MM.1S (cell line): ENCODE results near the gene SRP19.

Source experiments
- DNase-seq: peaks from one replicate; pipeline ENCODE4 v3.0.0-alpha.2; 2015
- H2AFZ ChIP-seq: fragments of 300-600 bp; sonication (generic); 2 replicates; pipeline ENCODE4 v1.6.0; 2016; ENCODE audit warnings: antibody characterized with exemption, low read length
- H3F3A ChIP-seq: fragments of 300-600 bp; sonication (generic); 2 replicates; pipeline ENCODE4 v1.6.1; 2016; ENCODE audit warnings: mild to moderate bottlenecking, antibody characterized with exemption, low read length, moderate library complexity, mixed read lengths; ENCODE audit not compliant: insufficient read depth
- H3K27ac ChIP-seq: fragments of 300-600 bp; sonication (generic); 2 replicates; pipeline ENCODE4 v1.5.1; 2016; ENCODE audit warnings: mild to moderate bottlenecking, low read length
- H3K27me3 ChIP-seq: fragments of 300-600 bp; sonication (generic); replicated peaks from 2 replicates; pipeline ENCODE4 v1.6.0; 2016; ENCODE audit warnings: low read length; ENCODE audit not compliant: insufficient read depth
- H3K36me3 ChIP-seq: fragments of 300-600 bp; sonication (generic); replicated peaks from 2 replicates; pipeline ENCODE4 v1.6.1; 2016; ENCODE audit warnings: mild to moderate bottlenecking, low read length, mixed read lengths; ENCODE audit not compliant: insufficient read depth
- H3K4me1 ChIP-seq: fragments of 300-600 bp; sonication (generic); 2 replicates; pipeline ENCODE4 v1.6.1; 2016; ENCODE audit warnings: low read length, mixed read lengths
- H3K4me2 ChIP-seq: fragments of 300-600 bp; sonication (generic); 2 replicates; pipeline ENCODE4 v1.6.0; 2016; ENCODE audit warnings: low read depth, low read length
- H3K4me3 ChIP-seq: fragments of 300-600 bp; sonication (generic); 2 replicates; pipeline ENCODE4 v1.5.1; 2016; ENCODE audit warnings: low read length, mixed read lengths
- H3K79me2 ChIP-seq: fragments of 300-600 bp; sonication (generic); 2 replicates; pipeline ENCODE4 v1.6.1; 2016; ENCODE audit warnings: mixed run types, low read length, mixed read lengths
- H3K9ac ChIP-seq: fragments of 300-600 bp; sonication (generic); 2 replicates; pipeline ENCODE4 v1.6.1; 2016; ENCODE audit warnings: low read length, mixed read lengths
- H3K9me2 ChIP-seq: fragments of 300-600 bp; sonication (generic); replicated peaks from 2 replicates; pipeline ENCODE4 v1.6.1; 2016; ENCODE audit warnings: mild to moderate bottlenecking, low read length, mixed read lengths; ENCODE audit not compliant: insufficient read depth
- H3K9me3 ChIP-seq: fragments of 300-600 bp; sonication (generic); replicated peaks from 2 replicates; pipeline ENCODE4 v1.6.1; 2016; ENCODE audit warnings: mild to moderate bottlenecking, low read length, mixed read lengths; ENCODE audit not compliant: insufficient read depth
- H4K20me1 ChIP-seq: fragments of 300-600 bp; sonication (generic); 2 replicates; pipeline ENCODE4 v1.6.1; 2016; ENCODE audit warnings: mild to moderate bottlenecking, low read length, moderate library complexity, mixed read lengths; ENCODE audit not compliant: insufficient read depth
- CTCF ChIP-seq: fragments of 300-600 bp; sonication (generic); IDR thresholded peaks from 2 replicates; pipeline ENCODE4 v1.5.1; 2016; ENCODE audit warnings: antibody characterized with exemption, low read length, mixed read lengths
- EZH2 ChIP-seq: fragments of 300-600 bp; sonication (generic); optimal IDR thresholded peaks from 2 replicates; pipeline ENCODE3; 2017; ENCODE audit warnings: low read depth, mild to moderate bottlenecking, antibody characterized with exemption, low read length, mixed read lengths
- EZH2phosphoT487 ChIP-seq: fragments of 300-600 bp; sonication (generic); IDR thresholded peaks from 2 replicates; pipeline ENCODE4 v1.6.1; 2018; ENCODE audit warnings: antibody characterized with exemption, low read length

Gene SRP19

GRCh38 chr5:112863549-112863948 lies 2.5 kb downstream of the SRP19 start:
- Histone ChIP-seq H3K27ac (no peak overlapping the region), H3K36me3 (peaks cover 27% of the 10 kb centered on the region), H2AFZ (no peak overlapping the region), H3K4me3 (no peak overlapping the region), H3K9me2 (no peaks in the 10 kb centered on the region), H3K27me3 (no peaks in the 10 kb centered on the region), H3K9ac (no peak overlapping the region), H3K9me3 (no peaks in the 10 kb centered on the region), H3K4me1 (peaks cover 18% of the 10 kb centered on the region), H3K79me2 (peaks cover 68% of the 10 kb centered on the region), H3F3A (peaks cover 16% of the 10 kb centered on the region), H3K4me2 (no peak overlapping the region), H4K20me1 (no peaks in the 10 kb centered on the region)
- DNase-seq, result no peak
- TF ChIP-seq CTCF (no peak), EZH2phosphoT487 (no peak), EZH2 (no peak)

- Histone ChIP-seq H3K79me2 (peaks cover 77% of the 10 kb centered on the region), H3K9me2 (no peaks in the 10 kb centered on the region), H3K9ac (no peak overlapping the region), H3F3A (peaks cover 31% of the 10 kb centered on the region), H3K4me3 (no peak overlapping the region), H3K27ac (no peak overlapping the region), H4K20me1 (no peaks in the 10 kb centered on the region), H3K27me3 (no peaks in the 10 kb centered on the region), H3K36me3 (peaks cover 27% of the 10 kb centered on the region), H3K4me2 (no peak overlapping the region), H2AFZ (no peak overlapping the region), H3K4me1 (peaks cover 30% of the 10 kb centered on the region), H3K9me3 (no peaks in the 10 kb centered on the region)
- DNase-seq, result no peak
- TF ChIP-seq EZH2phosphoT487, result no peak
- no peak for TF ChIP-seq EZH2
- no peak for TF ChIP-seq CTCF
Observed at GRCh38 chr5:112865128-112865527, 4.0 kb downstream of the SRP19 start.

GRCh38 chr5:112866739-112867138 lies 5.7 kb downstream of the SRP19 start:
- Histone ChIP-seq H3K9ac (no peak overlapping the region), H4K20me1 (no peaks in the 10 kb centered on the region), H3K27ac (no peak overlapping the region), H3K27me3 (no peaks in the 10 kb centered on the region), H3K4me1 (peaks cover 38% of the 10 kb centered on the region), H3F3A (peaks cover 31% of the 10 kb centered on the region), H3K4me3 (no peak overlapping the region), H3K36me3 (peaks cover 27% of the 10 kb centered on the region), H2AFZ (no peak overlapping the region), H3K9me2 (no peaks in the 10 kb centered on the region), H3K4me2 (no peak overlapping the region), H3K9me3 (no peaks in the 10 kb centered on the region), H3K79me2 (peaks cover 83% of the 10 kb centered on the region)
- TF ChIP-seq EZH2 (no peak), EZH2phosphoT487 (no peak), CTCF (no peak)
- DNase-seq, result no peak
